Stimulated activated CD4-positive, alpha-beta T cell treated with anti-CD3 and anti-CD28 coated beads, Interleukin-4, amount 100 ng/mL, for 1 hour (primary cell): ENCODE measurements around the gene RPE.

Experiments used
- DNase-seq: peaks from one replicate; pipeline ENCODE4 v3.0.0-alpha.2; 2020

Gene RPE

GRCh38 chr2:210003359-210003758 is 921 bp downstream of the RPE start:
- DNase-seq, result no peak

DNA sequence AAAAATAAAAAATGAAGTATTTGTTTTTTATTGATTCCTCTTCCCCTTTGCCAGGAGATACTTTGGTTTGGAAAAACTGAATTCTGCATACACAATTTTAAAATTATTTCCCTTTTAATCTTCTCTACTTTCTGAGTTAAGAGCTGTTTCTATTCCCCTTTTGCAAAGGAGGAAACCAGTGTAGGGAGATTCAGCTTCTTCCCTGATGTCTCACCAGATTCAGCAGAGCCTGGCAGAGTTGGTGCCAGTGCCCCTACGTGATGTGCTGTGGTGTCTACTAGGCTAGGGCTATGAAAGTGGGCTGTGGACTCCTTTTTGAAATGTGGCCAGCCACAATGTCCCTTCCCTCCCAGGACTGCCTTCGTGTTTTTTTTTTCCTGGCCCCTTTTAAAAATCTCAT is 2.4 kb downstream of the RPE start:
- no peak for DNase-seq

- no peak for DNase-seq
These were observed 5.5 kb downstream of the RPE start for GRCh38 chr2:210007895-210008294.

GRCh38 chr2:210009126-210009525 is 6.7 kb downstream of the RPE start:
- no peak for DNase-seq

- no peak for DNase-seq
These were observed 7.5 kb downstream of the RPE start for GRCh38 chr2:210009896-210010295.

DNA sequence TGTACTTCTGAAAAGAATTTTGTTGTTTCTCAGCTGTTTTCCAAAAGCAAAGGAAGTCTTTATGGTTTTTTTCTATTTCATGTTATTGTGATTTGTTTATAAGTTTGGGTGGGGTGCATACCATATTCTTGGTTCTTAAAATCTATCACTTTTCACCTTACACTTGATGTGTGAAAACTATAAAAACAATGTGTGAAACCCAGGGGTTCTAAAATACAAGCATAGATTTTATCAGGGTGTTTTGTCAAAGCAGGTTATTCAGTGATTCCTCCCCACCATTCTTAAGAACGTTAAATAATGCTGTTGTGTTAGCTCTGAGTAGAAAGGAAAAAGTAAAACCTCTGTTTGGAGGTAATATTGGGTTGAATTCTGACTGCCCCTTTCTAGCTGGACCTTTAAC is 17.7 kb downstream of the RPE start:
- DNase-seq, result no peak

DNA sequence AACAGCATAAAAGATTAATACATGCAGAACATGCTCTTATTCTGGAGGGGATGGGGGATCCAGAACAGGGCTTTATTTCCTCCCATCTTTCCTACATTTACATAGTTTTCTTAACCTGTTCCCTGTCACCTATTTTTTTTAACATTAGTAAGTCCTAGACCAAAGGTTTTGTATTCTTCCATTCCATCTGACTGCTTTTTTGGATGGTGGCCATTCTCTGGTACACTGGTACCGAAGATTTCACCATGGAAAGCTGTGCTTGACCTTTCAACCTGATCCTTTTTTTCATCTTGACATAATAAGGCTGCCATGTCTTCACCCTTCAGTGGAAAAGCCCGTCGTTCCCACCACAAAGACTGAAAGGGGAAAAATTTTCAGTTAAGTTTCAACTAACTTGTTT is 20.4 kb downstream of the RPE start:
- DNase-seq, result no peak

DNA sequence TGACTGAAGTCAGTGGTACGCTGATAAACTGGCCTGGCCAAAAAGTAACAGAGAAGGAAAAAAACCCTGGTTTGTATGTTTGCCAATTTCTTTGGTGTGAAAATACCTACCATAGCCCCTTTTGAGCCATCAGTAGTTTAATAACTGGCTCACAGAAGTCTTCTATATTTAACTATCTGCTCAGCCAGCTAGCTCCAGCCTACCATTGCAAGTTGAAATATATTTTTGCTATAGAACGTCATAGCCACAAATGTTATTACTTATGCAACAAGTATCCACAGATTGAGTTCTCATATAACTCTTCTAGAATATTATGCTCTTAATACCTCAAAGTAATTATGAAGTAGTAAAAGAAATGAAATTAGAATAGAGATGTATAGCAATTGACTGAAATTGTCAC is 25.2 kb downstream of the RPE start:
- DNase-seq, result no peak

- no peak for DNase-seq
These were observed 25.7 kb downstream of the RPE start for GRCh38 chr2:210028178-210028577.

DNA sequence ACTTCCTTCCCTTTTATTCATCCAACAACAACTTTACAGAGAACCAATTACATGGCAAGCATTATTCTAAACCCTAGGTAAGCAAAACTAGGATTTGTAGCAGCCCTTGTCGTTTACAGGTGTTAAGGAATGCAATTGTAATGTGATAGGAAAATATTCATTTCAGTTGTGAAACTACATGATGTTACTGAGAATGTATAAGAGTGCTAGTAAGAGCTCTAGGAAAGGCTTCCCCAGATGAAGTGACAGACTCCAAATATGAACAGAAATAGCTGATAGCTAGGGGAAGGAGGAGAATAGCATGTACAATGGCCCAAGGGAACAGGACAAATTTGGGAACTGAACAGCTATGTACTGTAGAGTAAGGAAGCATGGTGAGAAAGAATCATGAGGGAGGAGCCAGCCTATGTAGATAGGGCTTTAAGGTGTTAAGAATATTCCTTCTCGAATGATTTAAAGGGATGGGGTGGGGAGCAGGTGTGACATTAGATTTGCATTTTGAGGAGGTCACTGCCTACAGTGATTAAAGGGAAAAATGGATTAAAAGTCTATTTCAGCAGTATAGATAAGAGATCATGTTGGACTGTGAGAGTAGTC is 31.7 kb downstream of the RPE start:
- no peak for DNase-seq

DNA sequence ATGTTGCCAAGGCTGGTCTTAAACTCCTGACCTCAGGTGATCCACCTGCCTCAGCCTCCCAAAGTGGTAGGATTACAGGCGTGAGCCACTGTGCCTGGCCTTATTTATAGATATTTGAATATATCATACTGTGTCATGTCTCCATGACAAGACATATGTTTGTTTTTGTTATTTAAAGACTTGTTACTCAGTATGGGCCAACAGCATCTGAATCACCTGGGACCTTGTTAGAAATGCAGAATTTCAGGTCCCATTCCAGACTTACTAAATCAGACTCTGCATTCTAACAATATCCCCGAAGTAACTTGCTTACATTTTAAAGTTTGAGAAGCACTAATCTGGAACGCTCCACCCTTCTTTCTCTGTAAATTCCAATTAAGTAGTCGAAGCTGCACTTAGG is 33.2 kb downstream of the RPE start:
- DNase-seq, result no peak

DNA sequence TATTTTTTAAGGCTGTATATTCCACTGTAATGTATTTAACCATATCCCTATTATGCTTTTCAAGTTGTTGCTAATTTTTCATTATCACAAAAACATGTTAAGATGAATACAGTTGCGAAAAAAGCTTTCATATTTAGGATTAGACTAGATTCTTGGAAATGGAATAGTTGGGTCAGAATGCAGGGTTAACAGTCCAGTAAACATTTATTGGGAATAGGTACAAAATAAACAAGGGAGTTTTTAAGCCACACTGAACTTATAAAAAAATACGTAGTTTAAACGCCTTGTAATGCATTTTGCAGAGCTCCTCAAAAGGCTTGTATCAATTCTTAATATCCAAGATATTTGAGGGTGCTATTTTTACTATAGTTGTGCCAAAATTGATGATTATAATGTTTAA is 35.6 kb downstream of the RPE start:
- DNase-seq, result no peak

DNA sequence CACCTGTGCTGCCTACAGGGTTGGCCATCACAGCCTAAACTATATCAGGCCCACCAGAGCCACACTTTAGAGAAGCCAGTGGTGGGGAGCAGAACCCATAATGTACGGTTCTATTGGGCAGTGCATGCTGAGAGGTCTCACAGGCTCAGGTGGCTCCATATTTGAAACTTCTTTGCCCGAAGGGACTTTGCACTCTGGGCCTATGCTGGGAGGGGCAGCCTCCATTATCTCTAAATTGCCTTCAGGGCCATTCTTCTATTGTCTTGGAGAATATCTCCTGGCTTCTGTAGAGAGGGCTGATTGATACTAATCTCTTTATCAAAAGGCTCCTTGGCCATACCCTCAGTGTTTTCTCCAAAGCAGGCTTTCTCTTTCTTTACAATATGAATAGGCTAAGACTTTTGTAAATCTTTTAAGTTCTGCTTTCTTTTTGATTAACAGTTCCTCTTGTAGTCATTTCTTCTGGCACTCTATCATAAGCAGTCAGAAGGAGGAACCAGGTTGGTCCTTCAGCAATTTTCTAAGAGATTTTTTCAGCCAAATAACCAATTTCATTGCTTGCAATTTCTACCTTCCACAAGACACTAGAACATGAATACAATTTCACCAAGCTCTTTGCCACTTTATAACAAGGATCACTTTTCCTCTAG is 44.5 kb downstream of the RPE start:
- no peak for DNase-seq

DNA sequence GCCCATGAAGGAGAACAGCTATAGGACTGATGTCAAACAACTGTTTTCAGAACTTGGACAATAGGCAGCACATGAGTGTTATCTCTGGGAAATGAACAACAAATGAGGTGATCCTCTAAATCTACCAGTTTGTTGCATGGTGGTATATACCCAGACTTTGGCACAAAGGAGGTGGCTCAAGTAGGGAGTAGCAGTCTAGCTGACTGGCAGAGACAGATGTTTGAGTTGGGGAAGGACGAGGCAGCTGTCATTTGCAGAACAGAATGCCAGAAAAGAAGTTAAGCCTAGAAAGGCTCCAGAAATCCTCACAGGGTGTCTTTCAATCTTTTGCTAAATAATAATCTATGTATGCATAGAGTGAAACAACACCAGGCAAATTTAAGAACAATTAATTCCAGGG is 47.4 kb downstream of the RPE start:
- DNase-seq, result no peak

- DNase-seq, result no peak
These were observed 48.4 kb downstream of the RPE start for GRCh38 chr2:210050885-210051284.

- no peak for DNase-seq
These were observed 52.3 kb downstream of the RPE start for GRCh38 chr2:210054696-210055095.

- DNase-seq, result no peak
These were observed 53.4 kb downstream of the RPE start for GRCh38 chr2:210055825-210056224.

GRCh38 chr2:210063306-210063705 is 60.9 kb downstream of the RPE start:
- no peak for DNase-seq
